ENCODE data around the gene AUNIP.

DNA sequence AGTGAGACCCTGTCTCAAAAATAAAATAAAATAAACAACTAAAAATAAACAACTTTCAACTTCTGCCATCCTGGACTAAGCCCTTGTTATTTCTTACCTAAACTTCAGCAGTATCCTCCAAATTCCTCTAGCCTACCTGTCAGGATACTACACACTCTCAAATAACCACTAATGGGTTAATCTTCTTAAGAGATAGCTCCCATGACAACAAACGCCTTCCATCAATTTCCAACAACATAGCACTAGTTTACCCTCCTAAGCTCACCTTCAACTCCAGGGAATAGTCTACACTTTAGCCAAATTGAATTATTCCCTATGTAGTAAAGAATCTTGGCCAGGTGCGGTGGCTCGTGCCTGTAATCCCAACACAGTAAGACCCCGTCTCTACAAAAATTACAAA lies 11.3 kb downstream of the AUNIP start:
- TF ChIP-seq CTCF (IDR thresholded peaks at IDR 0.05; ENCODE audit: low read length) (no peak), EZH2 (IDR thresholded peaks at IDR 0.05; ENCODE audit: borderline replicate concordance, low read length) (no peak)
